Fibroblast of lung (primary cell): ENCODE results near the gene EMSY. TPM values are rescaled to one million over a fixed set of nuclear protein-coding genes. Genes with fewer than 3 reads are reported as not detected.

Experiments used
- DNase-seq, 2 donors: peaks; one replicate each; pipeline versions ENCODE4 v3.0.0 to v3.0.0-alpha.2; 2010; ENCODE audit warnings: low read depth in 2 of 2
- H2AFZ ChIP-seq: 2 replicates; pipeline ENCODE4 v1.5.1; 2012; ENCODE audit warnings: low read length, control low read depth, inconsistent platforms
- H3K27ac ChIP-seq: 2 replicates; pipeline ENCODE4 v1.5.1; 2011; ENCODE audit warnings: low read length, control low read depth; ENCODE audit not compliant: insufficient read depth
- H3K27me3 ChIP-seq: 2 replicates; pipeline ENCODE4 v1.5.1; 2011; ENCODE audit warnings: mild to moderate bottlenecking, low read length; ENCODE audit not compliant: control insufficient read depth, insufficient read depth
- H3K36me3 ChIP-seq: 2 replicates; pipeline ENCODE4 v1.5.1; 2011; ENCODE audit warnings: low read length; ENCODE audit not compliant: control insufficient read depth, insufficient read depth
- H3K4me1 ChIP-seq: 2 replicates; pipeline ENCODE4 v1.5.1; 2011; ENCODE audit warnings: low read length; ENCODE audit not compliant: control insufficient read depth, insufficient read depth; ENCODE audit errors: extremely low read depth
- H3K4me2 ChIP-seq: 2 replicates; pipeline ENCODE4 v1.5.1; 2011; ENCODE audit warnings: low read length, control low read depth; ENCODE audit not compliant: insufficient read depth; ENCODE audit errors: extremely low read depth
- H3K4me3 ChIP-seq, 4 experiments: fragments of 200-600 bp in 1 of 4; sonication (generic) in 1 of 4; replicated peaks in 1 of 4; 2 replicates each; pipeline ENCODE4 v1.5.1; 2011 to 2016; ENCODE audit warnings: low read length in 4 of 4, low read depth in 3 of 4, mild to moderate bottlenecking in 3 of 4, control low read depth in 2 of 4, inconsistent platforms in 1 of 4, mixed read lengths in 1 of 4; ENCODE audit not compliant: insufficient read depth in 1 of 4; ENCODE audit errors: control extremely low read depth in 1 of 4
- H3K79me2 ChIP-seq: 2 replicates; pipeline ENCODE4 v1.5.1; 2012; ENCODE audit warnings: mild to moderate bottlenecking, low read length, inconsistent platforms; ENCODE audit not compliant: control insufficient read depth, insufficient read depth
- H3K9ac ChIP-seq: 2 replicates; pipeline ENCODE4 v1.5.1; 2011; ENCODE audit warnings: mild to moderate bottlenecking, low read length, control low read depth; ENCODE audit not compliant: insufficient read depth
- H3K9me3 ChIP-seq: 2 replicates; pipeline ENCODE4 v1.5.1; 2012; ENCODE audit warnings: low read depth, low read length; ENCODE audit not compliant: control insufficient read depth, insufficient read depth
- H4K20me1 ChIP-seq: 2 replicates; pipeline ENCODE4 v1.5.1; 2011; ENCODE audit warnings: low read length; ENCODE audit not compliant: control insufficient read depth, insufficient read depth; ENCODE audit errors: extremely low read depth
- CTCF ChIP-seq, 2 donors: IDR thresholded peaks in 1 of 2; conservative IDR thresholded peaks in 1 of 2; 1 replicate in 1 of 2; 2 replicates in 1 of 2; pipeline ENCODE4 v1.5.1; 2011 to 2012; ENCODE audit warnings: low read length in 2 of 2, control low read depth in 1 of 2, inconsistent platforms in 1 of 2, low read depth in 1 of 2, mild to moderate bottlenecking in 1 of 2
- EZH2 ChIP-seq: IDR thresholded peaks from 2 replicates; pipeline ENCODE4 v1.5.1; 2012; ENCODE audit warnings: low read length, control low read depth, mild to moderate bottlenecking; ENCODE audit errors: missing control alignments
- polyA plus RNA-seq, 2 donors: library from polyadenylated mRNA; depleted of rRNA in 1 of 2; stranded (reverse) in 1 of 2; unstranded in 1 of 2; fragments of >200 nt; gene quantifications; 2 replicates each; pipeline ENCODE4 v1.2.1, GENCODE V29; 2011 to 2012; ENCODE audit warnings: missing spikeins in 1 of 2
- total RNA-seq: library from RNA; depleted of rRNA; stranded (reverse); fragments of >200 nt; gene quantifications from 2 replicates; pipeline ENCODE4 v1.2.1, GENCODE V29; 2014

EMSY gene
- total and polyA plus RNA-seq, 2 donors (not counting 1 experiment from before 2014, with no cell fraction given) = 11.9 to 14.2 TPM

DNA sequence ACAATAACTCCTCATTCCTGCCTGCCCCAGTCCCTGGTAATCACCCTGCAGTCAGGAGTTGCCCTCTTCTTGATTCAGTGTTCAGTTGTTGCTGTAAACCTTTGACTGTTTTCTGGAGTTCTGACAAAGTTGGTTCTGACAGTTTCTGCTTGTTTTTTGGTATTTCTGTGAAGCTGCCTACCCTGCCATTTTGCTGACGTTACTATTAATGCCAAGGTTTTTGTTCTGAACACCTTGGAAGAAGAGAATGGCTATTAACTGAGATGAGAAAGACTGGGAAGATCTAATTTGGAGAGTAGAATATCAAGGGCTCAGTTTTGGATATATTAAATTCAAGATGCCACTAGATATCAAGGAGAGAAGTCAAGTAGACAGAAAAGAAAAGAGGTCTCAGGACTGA, 113.7 kb downstream of the EMSY start:
- H3K4me3 ChIP-seq = no peak overlapping the region
- no peaks in the 10 kb centered on the region for H3K27me3 ChIP-seq
- no peak overlapping the region for H3K4me2 ChIP-seq
- no peak overlapping the region for H3K27ac ChIP-seq
- no peak overlapping the region for H2AFZ ChIP-seq
- TF ChIP-seq EZH2 (no peak), CTCF (conservative IDR thresholded peaks at IDR 0.05 in 1 of 2, IDR thresholded peaks at IDR 0.05 in 1 of 2; ENCODE audit: low read depth in 1 of 2, low read length in 2 of 2) (no peak)
- no peaks in the 10 kb centered on the region for H3K4me1 ChIP-seq
- H4K20me1 ChIP-seq = no peaks in the 10 kb centered on the region
- H3K9ac ChIP-seq = no peak overlapping the region
- DNase-seq = no peak
- H3K79me2 ChIP-seq = no peaks in the 10 kb centered on the region
- no peaks in the 10 kb centered on the region for H3K36me3 ChIP-seq
- H3K9me3 ChIP-seq = no peaks in the 10 kb centered on the region

GRCh38 chr11:76558891-76559290, 114.1 kb downstream of the EMSY start:
- Histone ChIP-seq H3K9ac (no peak overlapping the region), H3K36me3 (no peaks in the 10 kb centered on the region), H3K4me3 (no peak overlapping the region), H3K79me2 (no peaks in the 10 kb centered on the region), H3K4me1 (no peaks in the 10 kb centered on the region), H3K27me3 (no peaks in the 10 kb centered on the region), H3K4me2 (no peak overlapping the region), H2AFZ (no peak overlapping the region), H3K27ac (no peak overlapping the region), H3K9me3 (no peaks in the 10 kb centered on the region), H4K20me1 (no peaks in the 10 kb centered on the region)
- TF ChIP-seq CTCF (conservative IDR thresholded peaks at IDR 0.05 in 1 of 2, IDR thresholded peaks at IDR 0.05 in 1 of 2; ENCODE audit: low read depth in 1 of 2, low read length in 2 of 2) (no peak), EZH2 (no peak)
- no peak for DNase-seq

DNA sequence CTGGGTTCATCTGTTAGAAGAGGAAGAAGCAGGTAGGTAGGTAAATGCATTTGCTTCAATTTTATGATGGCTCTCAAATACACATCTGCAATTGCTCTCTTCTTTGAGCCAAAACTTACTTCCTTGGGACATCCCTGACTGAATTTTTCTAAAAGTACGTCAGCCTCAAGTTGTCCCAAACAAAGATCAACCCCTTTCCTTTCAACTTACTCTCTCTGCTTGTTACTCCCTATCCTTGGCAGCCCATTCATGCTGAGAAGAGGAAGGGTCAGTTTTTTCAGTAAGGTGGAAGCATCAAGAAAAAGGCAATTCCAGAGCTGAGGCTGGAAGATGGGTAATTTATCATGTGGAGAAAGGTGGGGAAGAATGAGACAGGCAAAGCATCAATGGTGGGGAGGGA, 114.5 kb downstream of the EMSY start:
- Histone ChIP-seq H3K27me3 (no peaks in the 10 kb centered on the region), H3K9ac (no peak overlapping the region), H3K79me2 (no peaks in the 10 kb centered on the region), H3K9me3 (no peaks in the 10 kb centered on the region), H2AFZ (no peak overlapping the region), H3K27ac (no peak overlapping the region), H3K4me3 (no peak overlapping the region), H3K4me2 (no peak overlapping the region), H3K36me3 (no peaks in the 10 kb centered on the region), H4K20me1 (no peaks in the 10 kb centered on the region), H3K4me1 (no peaks in the 10 kb centered on the region)
- DNase-seq = no peak
- TF ChIP-seq EZH2 (no peak), CTCF (conservative IDR thresholded peaks at IDR 0.05 in 1 of 2, IDR thresholded peaks at IDR 0.05 in 1 of 2; ENCODE audit: low read depth in 1 of 2, low read length in 2 of 2) (no peak)
